ENCODE results near the gene FBN3.
"Not testable (repeated sequence)": the region's sequence is repeated elsewhere in the genome, so short reads cannot be mapped to it uniquely, and the experiment has no call there.

FBN3 gene

GRCh38 chr19:8046569-8047165 is 102.7 kb downstream of the FBN3 start:
- no peak for DNase-seq

- DNase-seq, result no peak
These were observed 103.4 kb downstream of the FBN3 start for GRCh38 chr19:8045872-8046568.

- no peak for DNase-seq
These were observed 105.4 kb downstream of the FBN3 start for GRCh38 chr19:8044018-8044417.

GRCh38 chr19:8042900-8043299 is 106.5 kb downstream of the FBN3 start:
- no peak for DNase-seq

- no peak for DNase-seq
These were observed 107.9 kb downstream of the FBN3 start for GRCh38 chr19:8041531-8041931.

GRCh38 chr19:8039231-8039630 is 110.2 kb downstream of the FBN3 start:
- DNase-seq, result no peak

- no peak for DNase-seq
These were observed 110.6 kb downstream of the FBN3 start for GRCh38 chr19:8038815-8039214.

- no peak for DNase-seq
These were observed 112.8 kb downstream of the FBN3 start for GRCh38 chr19:8036434-8037099.

- no peak for DNase-seq
These were observed 115.2 kb downstream of the FBN3 start for GRCh38 chr19:8034178-8034525.

GRCh38 chr19:8033287-8034177 is 115.9 kb downstream of the FBN3 start:
- not testable (repeated sequence) for DNase-seq

- DNase-seq, result no peak
These were observed 118.4 kb downstream of the FBN3 start for GRCh38 chr19:8030960-8031359.

GRCh38 chr19:8028951-8029491 is 120.4 kb downstream of the FBN3 start:
- no peak for DNase-seq

- no peak for DNase-seq
These were observed 124.1 kb downstream of the FBN3 start for GRCh38 chr19:8025316-8025715.

- not testable (repeated sequence) for DNase-seq
These were observed 125.1 kb downstream of the FBN3 start for GRCh38 chr19:8024256-8024655.

GRCh38 chr19:8023371-8023770 is 126.0 kb downstream of the FBN3 start:
- no peak for DNase-seq

GRCh38 chr19:8022275-8022674 is 127.1 kb downstream of the FBN3 start:
- DNase-seq, result no peak

- DNase-seq, result no peak
These were observed 128.0 kb downstream of the FBN3 start for GRCh38 chr19:8021374-8021773.

GRCh38 chr19:8020681-8021080 is 128.7 kb downstream of the FBN3 start:
- DNase-seq, result no peak

GRCh38 chr19:8017808-8018207 is 131.6 kb downstream of the FBN3 start:
- DNase-seq, result peak; percentile 17
